B cell (primary cell): Measurements from ENCODE around the gene B4GALT5.

Experiments used
- CTCF ChIP-seq: fragments of 200-600 bp; IDR thresholded peaks from one replicate; pipeline ENCODE4 v1.8.0; 2022; ENCODE audit warnings: antibody characterized with exemption, mild to moderate bottlenecking
- EZH2 ChIP-seq: IDR thresholded peaks from 2 replicates; pipeline ENCODE4 v1.6.1; 2012; ENCODE audit warnings: borderline replicate concordance, low read depth, mild to moderate bottlenecking, moderate library complexity, low read length; ENCODE audit not compliant: insufficient read depth, poor library complexity, severe bottlenecking

DNA sequence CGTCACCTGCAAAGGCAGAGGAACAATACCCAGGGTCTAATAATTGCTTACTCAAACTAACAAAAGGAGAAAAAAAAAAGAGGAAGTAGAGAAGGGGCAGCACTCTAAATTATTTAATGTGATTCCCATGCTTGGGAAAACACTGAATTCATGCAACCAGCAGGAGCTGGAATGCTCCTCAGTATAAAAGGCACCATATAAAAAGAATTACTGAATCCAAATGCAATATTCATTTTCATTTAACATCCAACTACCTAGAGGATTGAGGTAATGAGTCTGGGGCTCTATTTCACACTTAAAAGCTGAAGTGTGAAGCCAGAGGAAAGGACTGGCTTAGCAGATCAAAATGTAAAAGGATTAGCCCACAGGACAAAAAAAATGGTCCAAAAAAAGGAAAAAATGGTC is 8.7 kb downstream of the B4GALT5 start:
- no peak for TF ChIP-seq CTCF
- TF ChIP-seq EZH2 = no peak
